HEK293 (cell line): ENCODE results near the gene ATE1.

ENCODE experiments used
- CTCF ChIA-PET: fragments of 350-600 bp; formaldehyde crosslinking; extraction: SDS; loops from one replicate; lab custom pipeline; 2021; ENCODE audit warnings: antibody characterized with exemption; lab: Yijun Ruan, JAX
- POLR2A ChIA-PET: fragments of 300-600 bp; formaldehyde crosslinking; extraction: SDS; loops from one replicate; lab custom pipeline; 2020; ENCODE audit warnings: antibody characterized with exemption, inconsistent platforms; lab: Yijun Ruan, JAX
- H3K27ac ChIP-seq: fragments of 200-500 bp; sonication (Bioruptor generic); 2 replicates; pipeline ENCODE4 v1.5.1; 2014; ENCODE audit warnings: low read depth, low read length, control low read depth, inconsistent platforms; ENCODE audit errors: extremely low read depth
- H3K36me3 ChIP-seq, 2 experiments: fragments of 200-500 bp in 1 of 2; sonication (Bioruptor generic) in 1 of 2; 1 replicate in 1 of 2; 2 replicates in 1 of 2; pipeline ENCODE4 v1.5.1; 2014 to 2017; ENCODE audit warnings: inconsistent platforms in 2 of 2, low read length in 2 of 2; ENCODE audit not compliant: control insufficient read depth in 2 of 2, insufficient read depth in 1 of 2
- H3K4me1 ChIP-seq: fragments of 200-500 bp; sonication (Bioruptor generic); 2 replicates; pipeline ENCODE4 v1.5.1; 2014; ENCODE audit warnings: mild to moderate bottlenecking, low read length, inconsistent platforms; ENCODE audit not compliant: control insufficient read depth, insufficient read depth
- H3K4me3 ChIP-seq: 2 replicates; pipeline ENCODE4 v1.5.1; 2011; ENCODE audit warnings: low read depth, mild to moderate bottlenecking, control low read depth, low read length, moderate library complexity
- H3K9me3 ChIP-seq: fragments of 200-500 bp; sonication (Bioruptor generic); 2 replicates; pipeline ENCODE4 v1.5.1; 2014; ENCODE audit warnings: low read depth, low read length, inconsistent platforms; ENCODE audit not compliant: control insufficient read depth, insufficient read depth
- EGR2 ChIP-seq: fragments of 450-650 bp; formaldehyde crosslinking; IDR thresholded peaks from 2 replicates; pipeline ENCODE4 v1.5.1; 2016; ENCODE audit warnings: low read depth, missing biosample characterization, missing genetic modification characterization
- HIC1 ChIP-seq: fragments of 450-650 bp; formaldehyde crosslinking; IDR thresholded peaks from 2 replicates; pipeline ENCODE4 v1.5.1; 2016; ENCODE audit warnings: missing biosample characterization, missing genetic modification characterization
- HOXC10 ChIP-seq: sonication (generic); formaldehyde crosslinking; IDR thresholded peaks from 2 replicates; pipeline ENCODE4 v1.8.1; 2023; ENCODE audit warnings: mild to moderate bottlenecking, missing genetic modification reagents
- SP3 ChIP-seq: fragments of 450-650 bp; formaldehyde crosslinking; IDR thresholded peaks from 2 replicates; pipeline ENCODE4 v1.5.1; 2016; ENCODE audit warnings: missing biosample characterization, missing genetic modification characterization
- YY1 ChIP-seq: fragments of 450-650 bp; formaldehyde crosslinking; IDR thresholded peaks from 2 replicates; pipeline ENCODE4 v1.5.1; 2018; ENCODE audit warnings: missing biosample characterization, missing genetic modification characterization
- ZBTB17 ChIP-seq: fragments of 450-650 bp; formaldehyde crosslinking; IDR thresholded peaks from 2 replicates; pipeline ENCODE4 v1.5.1; 2016; ENCODE audit warnings: missing biosample characterization, missing genetic modification characterization
- ZBTB20 ChIP-seq: fragments of 450-650 bp; formaldehyde crosslinking; IDR thresholded peaks from 2 replicates; pipeline ENCODE4 v1.5.1; 2016; ENCODE audit warnings: missing biosample characterization, missing genetic modification characterization
- ZNF174 ChIP-seq: fragments of 450-650 bp; formaldehyde crosslinking; IDR thresholded peaks from 2 replicates; pipeline ENCODE4 v1.5.0; 2017; ENCODE audit warnings: missing biosample characterization, mild to moderate bottlenecking, missing genetic modification characterization
- ZNF324 ChIP-seq: fragments of 450-650 bp; formaldehyde crosslinking; IDR thresholded peaks from 2 replicates; pipeline ENCODE4 v1.5.1; 2016; ENCODE audit warnings: missing biosample characterization, missing genetic modification characterization
- ZNF350 ChIP-seq: fragments of 450-650 bp; formaldehyde crosslinking; IDR thresholded peaks from 2 replicates; pipeline ENCODE4 v1.5.0; 2017; ENCODE audit warnings: missing biosample characterization, mild to moderate bottlenecking, missing genetic modification characterization
- ZNF658 ChIP-seq: fragments of 450-650 bp; formaldehyde crosslinking; IDR thresholded peaks from 2 replicates; pipeline ENCODE4; 2016; ENCODE audit warnings: missing biosample characterization, missing genetic modification characterization
- ZNF768 ChIP-seq: fragments of 450-650 bp; formaldehyde crosslinking; IDR thresholded peaks from 2 replicates; pipeline ENCODE4 v1.5.1; 2018; ENCODE audit warnings: missing biosample characterization, mild to moderate bottlenecking, missing genetic modification characterization
- TF ChIP-seq, protein P1 (sequence below): fragments of 450-650 bp; formaldehyde crosslinking; IDR thresholded peaks from 2 replicates; pipeline ENCODE4 v1.5.1; 2016; ENCODE audit warnings: missing biosample characterization, missing genetic modification characterization
- TF ChIP-seq, protein P2 (sequence below): fragments of 450-650 bp; formaldehyde crosslinking; IDR thresholded peaks from 2 replicates; pipeline ENCODE4 v1.5.1; 2017; ENCODE audit warnings: missing biosample characterization, missing genetic modification characterization

ATE1 gene

DNA sequence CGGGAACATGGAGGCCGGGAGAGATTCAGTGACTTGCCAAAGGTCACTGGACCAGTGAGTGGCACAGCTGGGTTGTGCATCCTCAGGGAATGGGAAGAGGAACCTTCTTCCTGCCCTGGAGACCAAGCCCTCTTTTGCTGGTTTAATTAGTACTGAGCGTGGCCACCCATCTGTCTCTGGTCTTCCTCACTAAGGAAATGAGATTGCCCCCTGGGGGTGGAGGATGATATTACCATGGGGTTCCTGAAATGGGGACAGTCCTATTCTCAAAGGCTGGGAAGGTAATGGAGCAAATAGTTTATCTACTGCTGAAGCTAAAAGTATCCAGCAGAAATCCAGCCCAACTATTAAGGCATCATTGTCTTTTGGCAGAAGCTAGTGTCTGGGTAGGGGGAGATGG is 231.0 kb downstream of the ATE1 start:
- ChIA-PET CTCF (interaction anchor here (0.5 to 1.8 kb wide), 16 partner anchors 12 to 1530 kb away, joined by 3 to 7 read pairs (median 3); no protein-coding TSS in a partner anchor), POLR2A (no interaction called here)
- no peak overlapping the region for H3K27ac ChIP-seq

DNA sequence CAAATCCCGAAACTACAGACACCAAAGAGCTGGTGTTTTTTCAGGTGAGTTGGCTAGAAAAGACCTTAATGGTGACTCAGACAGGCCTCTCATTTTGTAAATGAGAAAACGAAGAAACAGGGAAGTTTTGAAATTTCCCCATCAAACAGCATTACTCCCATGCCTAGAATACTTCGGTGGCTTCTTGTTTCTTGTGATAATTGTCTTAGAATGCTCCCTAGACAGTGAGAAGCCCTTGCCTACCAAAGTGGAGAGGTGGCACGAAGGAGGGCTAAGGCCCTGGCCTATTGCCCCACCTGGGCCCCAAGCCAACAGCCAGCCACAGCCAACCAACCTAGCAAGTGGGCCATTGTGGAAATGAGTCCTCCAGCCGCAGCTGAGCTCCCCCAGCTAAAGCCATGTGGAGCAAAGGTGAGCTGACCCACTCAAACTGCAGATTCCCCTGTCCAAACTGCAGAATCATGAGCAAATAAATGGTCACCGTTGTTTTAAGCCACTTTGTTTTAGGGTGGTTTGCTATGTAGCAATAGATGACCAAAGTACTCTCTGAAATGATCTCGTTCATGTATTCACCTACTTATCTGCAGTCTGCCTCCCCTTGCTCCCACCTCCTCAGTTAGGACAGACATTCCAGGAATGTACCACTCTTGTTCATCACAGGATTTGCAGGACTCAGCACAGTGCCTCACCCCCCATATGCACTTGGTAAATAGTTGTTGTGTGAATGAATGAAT is 231.9 kb downstream of the ATE1 start:
- Histone ChIP-seq H3K4me3 (no peak overlapping the region), H3K4me1 (no peaks in the 10 kb centered on the region), H3K36me3 (no peaks in the 10 kb centered on the region), H3K9me3 (no peaks in the 10 kb centered on the region), H3K27ac (no peak overlapping the region)
- ChIA-PET CTCF (interaction anchor here (0.5 to 1.7 kb wide), 11 partner anchors 10 to 828 kb away, joined by 3 to 7 read pairs (median 4); no protein-coding TSS in a partner anchor), POLR2A (no interaction called here)
- no peak for TF ChIP-seq ZNF658
- TF ChIP-seq, protein P1, sequence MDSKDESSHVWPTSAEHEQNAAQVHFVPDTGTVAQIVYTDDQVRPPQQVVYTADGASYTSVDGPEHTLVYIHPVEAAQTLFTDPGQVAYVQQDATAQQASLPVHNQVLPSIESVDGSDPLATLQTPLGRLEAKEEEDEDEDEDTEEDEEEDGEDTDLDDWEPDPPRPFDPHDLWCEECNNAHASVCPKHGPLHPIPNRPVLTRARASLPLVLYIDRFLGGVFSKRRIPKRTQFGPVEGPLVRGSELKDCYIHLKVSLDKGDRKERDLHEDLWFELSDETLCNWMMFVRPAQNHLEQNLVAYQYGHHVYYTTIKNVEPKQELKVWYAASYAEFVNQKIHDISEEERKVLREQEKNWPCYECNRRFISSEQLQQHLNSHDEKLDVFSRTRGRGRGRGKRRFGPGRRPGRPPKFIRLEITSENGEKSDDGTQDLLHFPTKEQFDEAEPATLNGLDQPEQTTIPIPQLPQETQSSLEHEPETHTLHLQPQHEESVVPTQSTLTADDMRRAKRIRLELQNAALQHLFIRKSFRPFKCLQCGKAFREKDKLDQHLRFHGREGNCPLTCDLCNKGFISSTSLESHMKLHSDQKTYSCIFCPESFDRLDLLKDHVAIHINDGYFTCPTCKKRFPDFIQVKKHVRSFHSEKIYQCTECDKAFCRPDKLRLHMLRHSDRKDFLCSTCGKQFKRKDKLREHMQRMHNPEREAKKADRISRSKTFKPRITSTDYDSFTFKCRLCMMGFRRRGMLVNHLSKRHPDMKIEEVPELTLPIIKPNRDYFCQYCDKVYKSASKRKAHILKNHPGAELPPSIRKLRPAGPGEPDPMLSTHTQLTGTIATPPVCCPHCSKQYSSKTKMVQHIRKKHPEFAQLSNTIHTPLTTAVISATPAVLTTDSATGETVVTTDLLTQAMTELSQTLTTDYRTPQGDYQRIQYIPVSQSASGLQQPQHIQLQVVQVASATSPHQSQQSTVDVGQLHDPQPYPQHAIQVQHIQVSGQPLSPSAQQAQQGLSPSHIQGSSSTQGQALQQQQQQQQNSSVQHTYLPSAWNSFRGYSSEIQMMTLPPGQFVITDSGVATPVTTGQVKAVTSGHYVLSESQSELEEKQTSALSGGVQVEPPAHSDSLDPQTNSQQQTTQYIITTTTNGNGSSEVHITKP (tag by site-specific recombination) = peak; percentile 52; the same call in 1 of the 2 replicates

More for the DNA sequence above, 231.0 kb downstream of the ATE1 start:
- Histone ChIP-seq H3K4me1 (no peaks in the 10 kb centered on the region), H3K9me3 (no peaks in the 10 kb centered on the region), H3K36me3 (no peaks in the 10 kb centered on the region), H3K4me3 (no peak overlapping the region)
- TF ChIP-seq ZNF768 (tag by site-specific recombination) = 0 out of 2 replicates have a peak, but pooled peaks have one; percentile 59
- no peak for TF ChIP-seq SP3 (tag by site-specific recombination)

DNA sequence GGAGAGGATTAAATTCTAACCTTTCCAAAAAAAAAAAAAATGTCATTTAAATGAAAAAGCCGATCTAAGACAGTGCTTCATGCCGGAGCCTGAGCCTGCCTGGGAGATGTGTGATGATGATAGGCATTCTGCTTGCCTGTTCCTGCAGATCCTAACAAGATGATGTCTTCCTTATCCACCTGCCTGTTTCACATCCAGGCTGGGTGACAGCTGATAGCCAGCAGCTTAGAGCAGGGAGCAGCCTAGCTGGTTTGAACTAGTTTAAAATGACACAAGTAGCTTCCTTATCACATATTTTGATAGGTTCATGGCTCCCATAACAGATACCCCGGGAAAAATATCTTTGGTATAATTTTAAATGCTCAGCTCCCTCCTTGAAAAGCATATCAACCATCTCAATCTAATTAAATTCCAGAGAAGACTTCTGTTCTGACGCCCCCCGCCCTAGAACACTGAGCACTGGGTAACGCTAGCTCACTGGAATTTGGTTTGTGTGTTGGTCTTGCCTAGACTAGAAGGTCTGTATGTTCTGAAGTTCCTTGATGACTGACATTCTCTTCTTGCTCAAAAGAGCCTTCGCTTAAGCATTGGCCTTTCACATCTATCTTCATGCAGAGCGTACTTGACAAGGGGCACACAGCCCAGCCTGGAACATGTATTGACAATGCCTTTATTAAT is 232.7 kb downstream of the ATE1 start:
- ChIA-PET POLR2A (no interaction called here), CTCF (interaction anchor here (0.5 to 1.6 kb wide), 7 partner anchors 9 to 828 kb away, joined by 3 to 6 read pairs (median 3); no protein-coding TSS in a partner anchor)
- Histone ChIP-seq H3K4me3 (no peak overlapping the region), H3K4me1 (no peaks in the 10 kb centered on the region), H3K36me3 (no peaks in the 10 kb centered on the region), H3K9me3 (no peaks in the 10 kb centered on the region)
- TF ChIP-seq ZNF324 (tag by site-specific recombination) (no peak), ZNF350 (tag by site-specific recombination) (no peak), ZNF174 (tag by site-specific recombination) (no peak), ZBTB17 (tag by site-specific recombination) (peak; percentile 94), HIC1 (tag by site-specific recombination) (no peak), ZBTB20 (peak; percentile 61), HOXC10 (CRISPR knock-in tag) (no peak), YY1 (tag by site-specific recombination) (no peak), EGR2 (no peak)
- TF ChIP-seq, protein P2, sequence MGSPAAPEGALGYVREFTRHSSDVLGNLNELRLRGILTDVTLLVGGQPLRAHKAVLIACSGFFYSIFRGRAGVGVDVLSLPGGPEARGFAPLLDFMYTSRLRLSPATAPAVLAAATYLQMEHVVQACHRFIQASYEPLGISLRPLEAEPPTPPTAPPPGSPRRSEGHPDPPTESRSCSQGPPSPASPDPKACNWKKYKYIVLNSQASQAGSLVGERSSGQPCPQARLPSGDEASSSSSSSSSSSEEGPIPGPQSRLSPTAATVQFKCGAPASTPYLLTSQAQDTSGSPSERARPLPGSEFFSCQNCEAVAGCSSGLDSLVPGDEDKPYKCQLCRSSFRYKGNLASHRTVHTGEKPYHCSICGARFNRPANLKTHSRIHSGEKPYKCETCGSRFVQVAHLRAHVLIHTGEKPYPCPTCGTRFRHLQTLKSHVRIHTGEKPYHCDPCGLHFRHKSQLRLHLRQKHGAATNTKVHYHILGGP (tag by site-specific recombination) = no peak
- TF ChIP-seq, all 188 proteins: peak for 2
- H3K27ac ChIP-seq = no peak overlapping the region
